AG20443 (cell line): Measurements from ENCODE around the gene SPOP.

Experiments used
- DNase-seq: peaks from one replicate; pipeline ENCODE4 v3.0.0; 2012; ENCODE audit warnings: low spot score, mixed read lengths

SPOP gene

DNA sequence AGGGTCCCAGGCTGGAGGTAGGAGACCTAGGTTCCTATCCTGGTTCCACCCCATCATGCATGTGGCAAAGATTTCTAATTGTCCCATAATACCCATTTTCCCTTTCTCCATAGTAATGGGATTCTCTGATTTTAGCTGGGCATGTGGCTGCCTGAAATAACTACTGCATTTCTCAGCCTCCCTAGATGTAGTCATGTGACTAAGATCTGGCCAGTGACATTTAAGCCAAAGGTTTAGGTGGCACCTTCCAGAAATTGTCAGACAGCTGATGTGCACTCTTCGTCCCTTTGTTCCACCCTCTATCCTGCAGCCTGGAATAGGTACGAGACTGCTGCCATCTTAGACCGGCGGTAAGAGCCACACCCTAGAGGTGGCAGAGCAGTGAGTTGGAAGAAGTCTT is 94.0 kb downstream of the SPOP start:
- DNase-seq: no peak

- no peak for DNase-seq
These were observed 94.7 kb downstream of the SPOP start for GRCh38 chr17:49583226-49583625.

DNA sequence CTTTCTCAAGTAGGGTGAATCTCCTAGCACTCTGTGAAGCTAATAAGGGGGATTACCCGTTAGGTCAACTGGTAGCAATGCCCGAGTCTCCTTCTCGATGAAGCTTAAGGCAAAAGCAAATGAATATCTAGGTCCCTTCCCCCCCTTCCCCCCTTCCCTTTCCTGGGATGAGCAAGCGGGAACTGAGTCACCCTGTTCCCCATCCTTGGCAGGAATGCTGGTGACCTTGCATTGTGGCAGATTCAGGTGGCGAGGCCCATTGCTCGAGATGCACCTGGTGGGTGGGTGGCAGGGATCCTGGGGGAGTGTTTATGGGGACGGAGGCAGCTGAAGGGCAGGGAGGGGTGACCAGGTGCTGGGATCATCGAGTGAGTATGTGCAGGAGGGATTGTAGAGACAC is 95.1 kb downstream of the SPOP start:
- no peak for DNase-seq

DNA sequence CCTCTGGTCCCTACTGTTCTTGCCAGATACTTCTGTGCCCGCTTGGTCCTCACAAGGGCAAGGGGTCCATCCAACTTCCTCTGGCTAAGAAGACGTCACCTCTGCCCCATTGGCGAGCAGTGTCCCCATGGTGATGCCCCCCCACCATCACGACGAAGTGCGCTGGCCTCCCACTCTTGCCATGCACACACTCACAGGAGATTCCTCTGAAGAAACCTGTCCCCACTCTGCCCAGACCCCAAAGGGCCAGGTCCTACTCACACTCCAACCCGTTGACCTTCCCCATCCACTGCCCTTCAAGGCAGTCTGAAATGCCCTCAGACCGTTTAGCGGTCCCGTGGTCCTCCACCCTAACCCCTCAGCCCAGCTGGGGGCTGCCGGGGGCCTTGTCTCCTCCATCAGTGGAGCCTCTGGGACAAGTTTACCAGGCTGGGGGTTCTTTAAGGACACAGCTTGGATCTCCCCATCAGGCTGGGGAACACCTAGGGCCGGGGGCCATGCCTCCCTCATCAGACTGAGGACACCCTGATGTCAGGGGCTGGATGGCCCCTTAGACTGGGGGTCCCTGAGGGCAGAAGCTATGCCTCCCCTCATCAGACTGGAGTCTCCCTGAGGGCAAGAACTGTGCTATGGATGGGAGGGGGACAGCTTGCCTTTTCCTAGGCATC is 95.7 kb downstream of the SPOP start:
- DNase-seq: no peak

DNA sequence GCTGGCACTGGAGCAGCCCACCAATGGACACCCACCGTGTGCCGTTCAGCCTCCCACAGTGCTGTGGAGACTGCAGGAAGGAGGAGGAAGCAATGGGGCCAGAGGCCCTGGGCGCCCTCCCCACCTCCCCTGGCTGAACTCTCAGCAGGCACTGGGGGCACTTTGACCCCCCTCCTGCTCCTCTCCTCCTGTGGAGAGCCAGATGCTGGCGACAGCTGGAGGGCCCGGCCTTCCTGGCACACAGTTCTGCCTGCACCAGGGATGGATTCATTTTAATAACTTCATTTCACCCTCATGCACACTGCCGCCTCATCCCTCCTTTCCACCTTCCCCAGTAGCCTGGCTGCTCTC is 96.3 kb downstream of the SPOP start:
- no peak for DNase-seq

DNA sequence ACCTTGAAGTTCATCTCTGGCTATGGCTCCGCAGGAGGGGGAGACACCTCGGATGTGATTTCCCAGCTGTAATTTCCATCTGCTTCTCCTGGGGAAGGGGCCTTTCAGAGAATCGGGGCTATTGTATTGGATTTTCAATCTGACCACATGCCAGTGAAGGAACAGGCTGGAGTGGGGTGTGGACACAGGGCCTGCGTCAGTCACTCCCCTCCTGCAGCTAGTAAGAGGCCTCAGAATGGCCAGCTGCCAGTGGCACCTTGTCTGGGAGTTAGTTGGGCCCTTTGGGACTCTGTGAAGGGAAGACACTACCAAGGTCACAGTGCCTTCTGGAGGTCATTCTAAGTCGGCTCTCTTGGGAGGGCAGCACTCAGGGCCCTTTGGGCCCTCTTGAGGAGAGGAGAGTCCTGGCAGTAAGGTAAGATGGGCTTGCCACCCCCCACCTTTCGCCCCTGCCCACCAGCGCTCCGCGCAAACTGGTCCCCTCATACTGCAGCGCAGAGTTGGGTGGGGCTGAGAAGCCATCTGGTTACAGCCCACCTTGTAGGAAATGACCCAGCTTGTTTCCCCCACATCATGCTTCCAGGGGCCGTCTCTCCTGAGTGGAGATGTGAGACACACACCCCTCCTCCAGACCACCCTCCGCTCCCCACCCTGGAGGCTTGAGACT is 96.8 kb downstream of the SPOP start:
- no peak for DNase-seq

DNA sequence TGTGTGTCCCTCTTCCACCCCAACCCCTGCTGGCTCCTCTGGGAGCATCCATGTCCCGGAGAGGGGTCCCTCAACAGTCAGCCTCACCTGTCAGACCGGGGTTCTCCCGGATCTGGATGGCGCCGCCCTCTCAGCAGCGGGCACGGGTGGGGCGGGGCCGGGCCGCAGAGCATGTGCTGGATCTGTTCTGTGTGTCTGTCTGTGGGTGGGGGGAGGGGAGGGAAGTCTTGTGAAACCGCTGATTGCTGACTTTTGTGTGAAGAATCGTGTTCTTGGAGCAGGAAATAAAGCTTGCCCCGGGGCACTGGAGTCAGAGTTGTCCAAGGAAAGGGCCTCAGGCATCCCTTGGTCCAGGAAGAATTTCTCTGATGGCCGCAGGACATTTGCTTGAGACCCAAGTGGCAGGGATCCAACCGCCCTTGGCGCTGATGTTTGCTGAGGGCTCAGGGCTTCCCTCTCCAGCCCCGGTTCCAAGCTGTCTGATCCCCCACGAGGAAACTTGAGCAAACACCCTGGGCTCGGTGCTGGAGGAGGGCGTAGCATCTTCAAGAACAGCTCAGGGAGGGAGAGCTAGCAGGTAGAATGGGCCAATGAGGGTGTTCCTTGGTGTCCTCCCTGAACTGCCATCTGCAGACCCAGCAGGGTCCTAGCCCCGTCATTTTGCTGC is 97.7 kb downstream of the SPOP start:
- no peak for DNase-seq

GRCh38 chr17:49579522-49579921 is 98.4 kb downstream of the SPOP start:
- no peak for DNase-seq

DNA sequence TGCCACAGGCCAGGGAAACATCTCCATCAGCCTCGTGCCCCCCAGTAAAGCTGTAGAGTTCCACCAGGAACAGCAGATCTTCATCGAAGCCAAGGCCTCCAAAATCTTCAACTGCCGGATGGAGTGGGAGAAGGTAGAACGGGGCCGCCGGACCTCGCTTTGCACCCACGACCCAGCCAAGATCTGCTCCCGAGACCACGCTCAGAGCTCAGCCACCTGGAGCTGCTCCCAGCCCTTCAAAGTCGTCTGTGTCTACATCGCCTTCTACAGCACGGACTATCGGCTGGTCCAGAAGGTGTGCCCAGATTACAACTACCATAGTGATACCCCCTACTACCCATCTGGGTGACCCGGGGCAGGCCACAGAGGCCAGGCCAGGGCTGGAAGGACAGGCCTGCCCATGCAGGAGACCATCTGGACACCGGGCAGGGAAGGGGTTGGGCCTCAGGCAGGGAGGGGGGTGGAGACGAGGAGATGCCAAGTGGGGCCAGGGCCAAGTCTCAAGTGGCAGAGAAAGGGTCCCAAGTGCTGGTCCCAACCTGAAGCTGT is 98.9 kb downstream of the SPOP start:
- no peak for DNase-seq

- no peak for DNase-seq
These were observed 99.5 kb downstream of the SPOP start for GRCh38 chr17:49578414-49578813.

GRCh38 chr17:49577963-49578362 is 99.9 kb downstream of the SPOP start:
- DNase-seq: no peak

DNA sequence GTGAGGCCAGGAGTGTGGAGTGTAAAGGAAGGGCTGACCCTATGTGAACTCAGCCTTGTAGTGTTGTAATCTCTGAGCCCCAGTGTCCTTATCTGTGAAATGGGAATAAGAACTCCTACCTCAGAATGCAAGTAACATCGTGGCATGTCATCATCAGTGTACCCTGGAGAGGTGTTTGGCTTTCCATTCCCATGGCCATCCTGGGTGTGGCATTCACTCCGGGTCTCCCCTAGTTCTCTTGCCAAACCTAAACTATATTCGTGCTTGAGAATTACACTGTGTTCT is 100.3 kb downstream of the SPOP start:
- no peak for DNase-seq

DNA sequence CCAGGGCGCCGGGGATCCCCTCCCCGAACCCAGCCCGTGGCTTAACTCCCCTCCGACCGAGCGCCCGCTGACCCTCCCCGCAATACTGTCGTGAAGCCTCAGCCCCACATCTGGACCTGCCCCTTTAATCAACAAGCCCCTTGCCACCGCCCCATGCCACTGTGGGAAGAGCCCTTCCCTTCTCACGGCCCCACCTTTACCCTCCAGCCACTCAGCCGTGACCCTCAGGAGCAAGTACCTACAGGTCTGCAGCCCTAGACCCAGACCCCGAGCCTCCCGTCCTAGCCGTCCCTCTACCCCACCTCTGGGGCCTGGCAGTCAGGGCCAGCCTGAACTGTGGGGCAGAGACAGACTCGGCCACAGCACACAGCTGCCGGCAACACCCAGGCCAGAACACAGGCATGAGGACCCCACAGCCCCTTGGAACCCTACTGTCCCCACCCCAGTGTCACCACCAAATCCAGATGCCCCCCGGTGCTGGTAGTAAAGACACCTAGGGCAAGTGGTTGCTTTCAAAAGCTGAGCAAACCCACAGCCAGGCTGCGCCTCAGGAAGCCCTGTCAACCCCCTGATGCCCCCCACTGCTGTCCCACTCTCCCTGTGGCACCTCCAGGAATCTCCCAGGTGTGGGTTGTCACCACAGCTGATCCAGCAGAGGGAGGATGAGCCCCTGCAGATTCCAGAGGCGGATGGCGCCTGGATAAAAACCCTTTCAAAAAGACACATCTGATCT is 100.8 kb downstream of the SPOP start:
- DNase-seq: no peak

DNA sequence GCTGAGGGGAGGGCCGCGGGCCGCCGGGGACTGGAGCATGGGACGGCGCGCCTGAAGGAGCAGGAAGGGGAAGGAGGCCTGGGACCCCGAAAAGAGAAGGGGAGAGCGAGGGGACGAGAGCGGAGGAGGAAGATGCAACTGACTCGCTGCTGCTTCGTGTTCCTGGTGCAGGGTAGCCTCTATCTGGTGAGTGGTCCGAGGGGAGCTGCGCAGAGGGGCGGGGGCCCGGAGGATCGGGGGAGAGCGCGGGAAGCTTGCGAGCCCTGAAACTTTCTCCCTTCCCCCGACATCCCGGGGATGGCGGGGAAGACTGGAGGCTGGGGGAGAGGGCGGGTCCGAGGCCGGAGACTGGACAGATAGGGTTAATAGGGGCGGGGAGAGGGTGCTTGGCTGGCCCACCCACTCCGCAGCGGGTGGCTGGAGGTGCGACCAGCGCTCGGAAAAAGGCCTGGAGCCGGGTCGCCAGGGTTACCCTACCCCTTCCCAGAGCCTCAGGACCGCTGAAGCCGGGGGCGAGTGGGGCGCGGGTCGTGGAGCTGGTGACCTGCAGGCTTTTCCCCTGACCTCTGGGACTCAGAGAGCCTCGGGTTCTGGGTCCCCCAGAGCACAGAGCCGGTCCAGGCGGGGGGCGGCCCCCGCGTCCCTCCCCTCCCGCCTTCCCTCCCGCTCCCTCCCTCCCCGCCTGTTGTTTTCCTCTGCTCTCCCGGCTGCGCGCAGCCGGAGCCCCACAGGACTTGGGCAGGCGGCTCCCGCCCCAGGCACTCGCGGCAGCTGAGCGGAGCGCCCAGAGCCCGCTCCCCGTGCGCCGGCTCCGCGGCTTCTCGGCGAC is 101.6 kb downstream of the SPOP start:
- peak; percentile 82 for DNase-seq

GRCh38 chr17:49575679-49576087 is 102.2 kb downstream of the SPOP start, which contains the start of gene NXPH3:
Gene NXPH3 (plus strand): TSS chr17:49575871. CDS start chr17:49576220, 349 bp downstream.
- DNase-seq: peak; percentile 90

GRCh38 chr17:49574945-49575678 is 102.8 kb downstream of the SPOP start:
- no peak for DNase-seq

GRCh38 chr17:49574323-49574781 is 103.5 kb downstream of the SPOP start:
- no peak for DNase-seq

DNA sequence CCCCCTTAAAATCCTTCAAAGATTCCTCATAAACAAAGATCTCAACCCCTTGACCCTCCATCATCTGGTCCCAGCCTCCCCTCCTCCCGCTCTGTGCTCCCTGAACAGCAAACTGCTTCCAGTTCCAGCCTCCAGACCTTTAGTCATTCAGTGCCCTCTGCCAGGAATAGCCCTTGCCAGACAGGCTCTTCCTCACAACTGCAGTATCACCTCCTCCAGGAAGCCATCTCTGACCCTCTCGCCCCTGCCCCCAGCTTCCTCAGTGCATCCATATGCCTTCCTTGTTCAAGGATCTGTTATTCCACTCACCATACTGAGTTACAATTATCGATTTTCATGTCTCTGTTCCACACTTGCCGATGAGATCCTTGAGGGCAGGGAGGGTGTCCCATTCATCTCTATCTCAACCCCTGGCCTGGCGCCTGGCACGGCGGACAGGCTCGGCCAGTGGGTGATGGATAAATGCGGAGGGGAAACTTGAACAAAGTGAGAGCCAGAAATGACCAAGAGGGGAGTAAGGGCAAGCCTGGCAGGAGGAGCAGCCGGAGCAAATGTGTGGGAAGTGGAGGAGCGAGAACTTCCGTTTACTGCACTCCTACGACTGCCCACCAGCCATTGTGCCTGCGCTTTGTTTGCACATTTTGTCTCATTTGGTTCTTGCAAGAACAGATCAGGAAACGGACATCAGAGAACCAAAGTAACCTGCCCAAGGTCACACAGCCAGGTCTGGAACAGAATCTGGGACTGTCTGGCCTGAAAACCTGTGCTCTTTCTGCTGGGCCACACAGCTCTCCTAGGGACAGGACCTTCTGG is 104.2 kb downstream of the SPOP start:
- DNase-seq: no peak

- DNase-seq: no peak
These were observed 105.0 kb downstream of the SPOP start for GRCh38 chr17:49572806-49573420.

DNA sequence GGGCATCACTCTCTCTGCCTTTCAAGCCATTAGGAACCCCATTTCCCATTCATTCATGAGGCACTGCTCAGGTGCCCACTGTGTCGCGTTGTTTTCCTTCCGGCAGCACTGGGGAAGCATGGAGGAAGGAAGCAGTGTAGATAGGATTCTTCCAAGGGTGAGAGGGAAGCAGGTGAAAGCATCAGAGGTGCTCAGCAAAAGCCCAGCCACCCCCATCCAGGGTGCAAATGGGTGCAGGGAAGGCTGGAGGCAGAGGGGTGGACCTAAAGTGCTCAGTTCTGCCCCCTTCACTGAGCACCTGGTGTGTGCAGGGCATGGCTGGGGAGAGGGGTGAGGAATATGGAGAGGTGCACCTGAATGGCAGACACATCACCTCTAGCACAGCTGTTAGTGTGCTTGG is 105.7 kb downstream of the SPOP start:
- no peak for DNase-seq
